WTC11 (cell line): Measurements from ENCODE around the gene LHFPL6. TPM values are rescaled to one million over a fixed set of nuclear protein-coding genes. Genes with fewer than 3 reads are reported as not detected.

ENCODE experiments used
- AR ChIP-seq: fragments of 250-450 bp; sonication (Bioruptor Pico); IDR thresholded peaks from 2 replicates; pipeline ENCODE4 v1.9.0; 2021; ENCODE audit warnings: mild to moderate bottlenecking
- CBFB ChIP-seq: sonication (generic); formaldehyde crosslinking; IDR thresholded peaks from 2 replicates; pipeline ENCODE4 v1.8.1; 2022; ENCODE audit warnings: mild to moderate bottlenecking, low read depth, missing genetic modification reagents
- ELF4 ChIP-seq: sonication (generic); formaldehyde crosslinking; IDR thresholded peaks from 2 replicates; pipeline ENCODE4 v1.8.1; 2022; ENCODE audit warnings: low read depth, mild to moderate bottlenecking, moderate library complexity, missing genetic modification reagents
- ETV6 ChIP-seq: sonication (generic); formaldehyde crosslinking; IDR thresholded peaks from 2 replicates; pipeline ENCODE4 v1.8.1; 2022; ENCODE audit warnings: mild to moderate bottlenecking, missing genetic modification reagents
- NFE2L1 ChIP-seq: sonication (generic); formaldehyde crosslinking; IDR thresholded peaks from 2 replicates; pipeline ENCODE4 v1.8.1; 2023; ENCODE audit warnings: missing genetic modification reagents
- SMAD3 ChIP-seq: sonication (generic); formaldehyde crosslinking; IDR thresholded peaks from 2 replicates; pipeline ENCODE4 v1.8.0; 2022; ENCODE audit warnings: missing genetic modification reagents, mild to moderate bottlenecking, borderline replicate concordance
- ZNF532 ChIP-seq: fragments of 250-450 bp; sonication (Bioruptor Pico); IDR thresholded peaks from 2 replicates; pipeline ENCODE4 v1.9.0; 2021; ENCODE audit warnings: mild to moderate bottlenecking, borderline replicate concordance
- total RNA-seq: library from RNA; stranded (reverse); gene quantifications from 3 replicates; pipeline ENCODE4 v1.2.3, GENCODE V29; 2021
- TF ChIP-seq, protein P1 (sequence below): sonication (generic); formaldehyde crosslinking; IDR thresholded peaks from 2 replicates; pipeline ENCODE4 v1.8.1; 2023; ENCODE audit warnings: mild to moderate bottlenecking, missing genetic modification reagents, moderate library complexity
- TF ChIP-seq, protein P2 (sequence below): sonication (generic); formaldehyde crosslinking; IDR thresholded peaks from 2 replicates; pipeline ENCODE4 v1.8.1; 2022; ENCODE audit warnings: low read depth, missing genetic modification reagents, borderline replicate concordance
- TF ChIP-seq, protein P3 (sequence below): sonication (generic); formaldehyde crosslinking; IDR thresholded peaks from 2 replicates; pipeline ENCODE4 v1.8.0; 2022; ENCODE audit warnings: mild to moderate bottlenecking, missing genetic modification reagents
- TF ChIP-seq, protein P4 (sequence below): fragments of 250-450 bp; sonication (Bioruptor Pico); IDR thresholded peaks from 2 replicates; pipeline ENCODE4 v1.9.0; 2021; ENCODE audit warnings: mild to moderate bottlenecking
- TF ChIP-seq, protein P5 (sequence below): sonication (generic); formaldehyde crosslinking; IDR thresholded peaks from 2 replicates; pipeline ENCODE4 v1.8.1; 2023; ENCODE audit warnings: mild to moderate bottlenecking, missing genetic modification reagents, borderline replicate concordance

LHFPL6 gene
- total RNA-seq, 1 experiment from 2014 or later = 4.5 TPM

- TF ChIP-seq SMAD3 (no peak), ELF4 (CRISPR knock-in tag) (no peak), ETV6 (CRISPR knock-in tag) (no peak), ZNF532 (CRISPR knock-in tag) (no peak), AR (no peak), CBFB (CRISPR knock-in tag) (no peak), NFE2L1 (CRISPR knock-in tag) (no peak)
- TF ChIP-seq, protein P1, sequence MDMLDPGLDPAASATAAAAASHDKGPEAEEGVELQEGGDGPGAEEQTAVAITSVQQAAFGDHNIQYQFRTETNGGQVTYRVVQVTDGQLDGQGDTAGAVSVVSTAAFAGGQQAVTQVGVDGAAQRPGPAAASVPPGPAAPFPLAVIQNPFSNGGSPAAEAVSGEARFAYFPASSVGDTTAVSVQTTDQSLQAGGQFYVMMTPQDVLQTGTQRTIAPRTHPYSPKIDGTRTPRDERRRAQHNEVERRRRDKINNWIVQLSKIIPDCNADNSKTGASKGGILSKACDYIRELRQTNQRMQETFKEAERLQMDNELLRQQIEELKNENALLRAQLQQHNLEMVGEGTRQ (CRISPR knock-in tag) = no peak
- TF ChIP-seq, protein P2, sequence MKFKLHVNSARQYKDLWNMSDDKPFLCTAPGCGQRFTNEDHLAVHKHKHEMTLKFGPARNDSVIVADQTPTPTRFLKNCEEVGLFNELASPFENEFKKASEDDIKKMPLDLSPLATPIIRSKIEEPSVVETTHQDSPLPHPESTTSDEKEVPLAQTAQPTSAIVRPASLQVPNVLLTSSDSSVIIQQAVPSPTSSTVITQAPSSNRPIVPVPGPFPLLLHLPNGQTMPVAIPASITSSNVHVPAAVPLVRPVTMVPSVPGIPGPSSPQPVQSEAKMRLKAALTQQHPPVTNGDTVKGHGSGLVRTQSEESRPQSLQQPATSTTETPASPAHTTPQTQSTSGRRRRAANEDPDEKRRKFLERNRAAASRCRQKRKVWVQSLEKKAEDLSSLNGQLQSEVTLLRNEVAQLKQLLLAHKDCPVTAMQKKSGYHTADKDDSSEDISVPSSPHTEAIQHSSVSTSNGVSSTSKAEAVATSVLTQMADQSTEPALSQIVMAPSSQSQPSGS (CRISPR knock-in tag) = no peak
- TF ChIP-seq, protein P3, sequence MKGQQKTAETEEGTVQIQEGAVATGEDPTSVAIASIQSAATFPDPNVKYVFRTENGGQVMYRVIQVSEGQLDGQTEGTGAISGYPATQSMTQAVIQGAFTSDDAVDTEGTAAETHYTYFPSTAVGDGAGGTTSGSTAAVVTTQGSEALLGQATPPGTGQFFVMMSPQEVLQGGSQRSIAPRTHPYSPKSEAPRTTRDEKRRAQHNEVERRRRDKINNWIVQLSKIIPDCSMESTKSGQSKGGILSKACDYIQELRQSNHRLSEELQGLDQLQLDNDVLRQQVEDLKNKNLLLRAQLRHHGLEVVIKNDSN (CRISPR knock-in tag) = no peak
- TF ChIP-seq, protein P4, sequence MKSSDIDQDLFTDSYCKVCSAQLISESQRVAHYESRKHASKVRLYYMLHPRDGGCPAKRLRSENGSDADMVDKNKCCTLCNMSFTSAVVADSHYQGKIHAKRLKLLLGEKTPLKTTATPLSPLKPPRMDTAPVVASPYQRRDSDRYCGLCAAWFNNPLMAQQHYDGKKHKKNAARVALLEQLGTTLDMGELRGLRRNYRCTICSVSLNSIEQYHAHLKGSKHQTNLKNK (CRISPR knock-in tag) = no peak
- TF ChIP-seq, protein P5, sequence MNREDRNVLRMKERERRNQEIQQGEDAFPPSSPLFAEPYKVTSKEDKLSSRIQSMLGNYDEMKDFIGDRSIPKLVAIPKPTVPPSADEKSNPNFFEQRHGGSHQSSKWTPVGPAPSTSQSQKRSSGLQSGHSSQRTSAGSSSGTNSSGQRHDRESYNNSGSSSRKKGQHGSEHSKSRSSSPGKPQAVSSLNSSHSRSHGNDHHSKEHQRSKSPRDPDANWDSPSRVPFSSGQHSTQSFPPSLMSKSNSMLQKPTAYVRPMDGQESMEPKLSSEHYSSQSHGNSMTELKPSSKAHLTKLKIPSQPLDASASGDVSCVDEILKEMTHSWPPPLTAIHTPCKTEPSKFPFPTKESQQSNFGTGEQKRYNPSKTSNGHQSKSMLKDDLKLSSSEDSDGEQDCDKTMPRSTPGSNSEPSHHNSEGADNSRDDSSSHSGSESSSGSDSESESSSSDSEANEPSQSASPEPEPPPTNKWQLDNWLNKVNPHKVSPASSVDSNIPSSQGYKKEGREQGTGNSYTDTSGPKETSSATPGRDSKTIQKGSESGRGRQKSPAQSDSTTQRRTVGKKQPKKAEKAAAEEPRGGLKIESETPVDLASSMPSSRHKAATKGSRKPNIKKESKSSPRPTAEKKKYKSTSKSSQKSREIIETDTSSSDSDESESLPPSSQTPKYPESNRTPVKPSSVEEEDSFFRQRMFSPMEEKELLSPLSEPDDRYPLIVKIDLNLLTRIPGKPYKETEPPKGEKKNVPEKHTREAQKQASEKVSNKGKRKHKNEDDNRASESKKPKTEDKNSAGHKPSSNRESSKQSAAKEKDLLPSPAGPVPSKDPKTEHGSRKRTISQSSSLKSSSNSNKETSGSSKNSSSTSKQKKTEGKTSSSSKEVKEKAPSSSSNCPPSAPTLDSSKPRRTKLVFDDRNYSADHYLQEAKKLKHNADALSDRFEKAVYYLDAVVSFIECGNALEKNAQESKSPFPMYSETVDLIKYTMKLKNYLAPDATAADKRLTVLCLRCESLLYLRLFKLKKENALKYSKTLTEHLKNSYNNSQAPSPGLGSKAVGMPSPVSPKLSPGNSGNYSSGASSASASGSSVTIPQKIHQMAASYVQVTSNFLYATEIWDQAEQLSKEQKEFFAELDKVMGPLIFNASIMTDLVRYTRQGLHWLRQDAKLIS = no peak
- TF ChIP-seq, all 79 proteins: peak for 0
These were observed 15.9 kb downstream of the LHFPL6 start (continued) for GRCh38 chr13:39586958-39587605.
